GM23248 (cell line): ENCODE data around the gene GLB1L2.

Source experiments
- EZH2 ChIP-seq: fragments of 200-600 bp; sonication (generic); IDR thresholded peaks from 2 replicates; pipeline ENCODE4 v1.6.1; 2018; ENCODE audit warnings: antibody characterized with exemption, mild to moderate bottlenecking; ENCODE audit not compliant: insufficient read depth, poor library complexity, severe bottlenecking
- EZH2phosphoT487 ChIP-seq: fragments of 200-600 bp; sonication (generic); IDR thresholded peaks from 2 replicates; pipeline ENCODE4 v1.6.1; 2018; ENCODE audit warnings: antibody characterized with exemption, moderate library complexity, mild to moderate bottlenecking, low read depth; ENCODE audit not compliant: insufficient read depth

GRCh38 chr11:134338068-134338467, 6.3 kb downstream of the GLB1L2 start:
- TF ChIP-seq EZH2phosphoT487 (no peak), EZH2 (no peak)
